NCI-H1694 (cell line): Measurements from ENCODE around the gene ZFP3.
A peak's percentile ranks its signal among the peaks of the same experiment; 100 is the strongest.
"Not testable (repeated sequence)": the region's sequence is repeated elsewhere in the genome, so short reads cannot be mapped to it uniquely, and the experiment has no call there.

Source experiments
- DNase-seq: peaks from one replicate; lab custom pipeline; 2025; lab: John Stamatoyannopoulos, UW

Gene ZFP3

GRCh38 chr17:5078106-5079028 is at the start of gene ZFP3:
ZFP3 (plus strand) TSS chr17:5078467; CDS start chr17:5091505, 13,038 bp downstream.
- peak; percentile 61 for DNase-seq

GRCh38 chr17:5030168-5030567 is 48.1 kb upstream of the ZFP3 start:
- DNase-seq = not testable (repeated sequence)

DNA sequence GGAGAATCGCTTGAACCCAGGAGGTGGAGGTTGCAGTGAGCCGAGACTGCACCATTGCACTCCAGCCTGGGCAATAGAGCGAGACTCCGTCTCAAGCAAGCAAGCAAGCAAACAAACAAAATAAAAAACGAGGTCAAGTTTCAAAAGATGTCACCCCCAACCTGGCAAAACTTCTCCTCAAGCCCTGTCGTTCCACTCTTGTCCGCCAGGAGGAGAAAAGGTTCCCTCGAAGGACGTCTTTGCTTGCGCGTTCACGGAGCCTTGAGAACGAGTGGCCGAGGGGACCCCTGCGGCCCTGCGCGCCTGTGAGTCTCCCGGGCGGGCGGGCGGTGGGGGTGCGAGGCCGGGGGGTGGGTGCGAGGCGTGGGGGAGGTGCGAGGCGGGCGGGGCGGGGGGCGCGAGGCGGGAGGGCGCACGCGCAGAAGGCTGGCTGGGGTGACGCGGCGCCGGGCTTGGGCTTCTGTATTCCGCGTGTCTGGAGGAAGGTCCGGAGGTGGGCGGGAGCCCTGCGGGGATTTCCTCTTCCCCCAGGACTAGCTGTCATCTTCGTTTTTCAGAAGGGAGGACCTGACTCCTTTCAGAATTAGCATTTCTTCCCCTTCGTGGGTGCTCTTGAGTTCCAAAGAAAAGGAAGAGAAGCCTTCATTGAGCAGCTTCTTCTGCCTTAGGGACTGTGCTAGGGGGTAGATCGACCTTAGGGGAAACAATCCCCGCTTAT is 46.7 kb upstream of the ZFP3 start:
- peak; percentile 60 for DNase-seq

DNA sequence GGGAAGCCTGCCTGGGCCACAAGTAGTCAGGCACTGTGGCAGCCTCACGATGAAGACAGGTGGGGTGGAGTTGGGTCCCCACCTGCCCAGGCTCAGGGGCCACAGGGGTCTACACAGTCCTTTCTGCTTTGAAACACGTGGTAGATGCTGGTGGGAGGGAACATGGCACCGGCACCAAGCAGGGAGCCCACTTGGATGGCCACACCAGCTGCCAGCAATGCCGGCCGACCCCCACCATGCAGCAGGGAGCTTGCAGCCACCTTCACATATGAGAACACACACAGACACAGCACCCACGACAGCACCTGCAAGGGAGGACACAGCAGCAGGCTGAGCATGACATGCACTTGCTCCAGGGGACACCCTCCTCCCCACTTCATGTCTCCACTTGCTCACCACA is 45.4 kb upstream of the ZFP3 start:
- DNase-seq = no peak

- no peak for DNase-seq
Observed at GRCh38 chr17:5033352-5034015, 44.8 kb upstream of the ZFP3 start.

DNA sequence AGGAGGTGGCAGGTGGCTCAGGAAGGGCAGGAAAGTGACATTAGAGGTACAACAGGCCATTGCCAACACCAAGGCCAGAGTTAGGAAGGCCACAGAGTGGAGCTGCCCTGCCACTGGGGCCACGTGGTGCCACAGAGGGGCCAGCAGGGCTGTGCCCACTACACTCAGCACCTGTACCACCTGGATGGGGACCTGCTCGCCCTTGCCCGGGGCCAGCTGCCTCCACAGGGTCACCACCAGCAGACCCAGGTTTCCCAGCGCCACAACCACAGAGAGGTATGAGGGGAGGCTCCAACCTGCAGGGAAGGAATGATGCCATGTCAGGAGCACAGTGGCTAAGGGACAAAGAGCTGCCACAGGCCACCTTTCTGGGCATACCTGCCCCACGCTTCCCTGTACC is 44.2 kb upstream of the ZFP3 start:
- no peak for DNase-seq

GRCh38 chr17:5034651-5035050 is 43.6 kb upstream of the ZFP3 start:
- no peak for DNase-seq

GRCh38 chr17:5035315-5035714 is 43.0 kb upstream of the ZFP3 start, which contains the start of gene SLC52A1:
SLC52A1 (minus strand) TSS chr17:5035426; CDS start chr17:5034606, 820 bp downstream.
- DNase-seq = no peak

- DNase-seq = no peak
Observed at GRCh38 chr17:5042157-5043022, 35.9 kb upstream of the ZFP3 start.

DNA sequence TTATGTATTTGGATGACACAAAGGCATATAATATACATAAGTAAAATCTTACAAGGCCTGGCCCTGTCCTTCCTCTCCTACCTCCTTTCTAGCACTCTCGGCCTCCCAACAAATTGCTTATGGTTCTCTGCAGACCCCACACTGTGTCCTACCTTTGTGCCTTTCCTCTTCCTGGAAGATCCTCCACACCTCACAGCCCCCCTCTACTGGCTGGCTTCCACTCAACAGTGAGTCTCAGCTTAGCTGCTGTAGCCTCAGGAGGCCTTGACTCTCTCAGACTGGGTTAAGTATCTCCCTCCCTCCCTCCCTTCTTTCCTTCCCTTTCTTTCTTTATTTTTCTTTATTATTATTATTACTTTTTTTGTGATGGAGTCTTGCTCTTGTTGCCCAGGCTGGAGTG is 34.7 kb upstream of the ZFP3 start:
- no peak for DNase-seq

DNA sequence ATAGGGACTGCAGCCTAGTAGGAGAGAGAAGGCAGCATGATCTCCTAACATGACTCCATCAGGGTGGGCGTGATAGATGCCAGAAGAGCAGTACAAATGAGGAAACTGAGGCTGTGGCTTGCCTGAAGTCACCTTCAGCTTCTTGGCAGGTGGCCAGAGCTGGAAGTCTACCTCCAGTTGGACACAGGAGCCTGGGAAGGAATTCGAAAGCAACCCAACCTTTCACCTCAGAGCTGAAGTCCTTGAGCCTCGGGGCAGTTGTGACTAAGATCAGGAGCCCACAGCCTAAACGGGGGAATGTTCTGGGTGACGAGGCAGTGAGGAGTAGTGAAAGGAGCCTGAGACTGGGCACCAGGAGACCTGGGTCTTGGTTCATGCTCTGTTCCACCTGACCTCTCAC is 33.6 kb upstream of the ZFP3 start:
- DNase-seq = no peak

DNA sequence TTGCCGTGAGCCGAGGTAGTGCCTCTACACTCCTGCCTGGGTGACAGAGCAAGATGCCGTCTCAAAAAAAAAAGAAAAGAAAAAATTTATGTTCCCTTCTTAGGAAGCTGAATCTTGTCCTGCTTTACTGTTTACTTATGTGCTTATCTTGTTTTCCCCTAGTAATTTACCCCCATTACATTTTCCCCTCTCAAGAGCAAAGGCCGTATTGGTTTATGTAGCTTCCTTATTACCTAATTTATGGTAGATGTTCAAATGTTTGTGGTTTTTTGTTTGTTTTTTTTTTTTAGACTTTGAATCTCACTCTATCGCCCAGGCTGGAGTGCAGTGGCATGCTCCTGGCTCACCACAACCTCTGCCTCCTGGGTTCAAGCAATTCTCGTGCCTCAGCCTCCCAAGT is 32.8 kb upstream of the ZFP3 start:
- no peak for DNase-seq

DNA sequence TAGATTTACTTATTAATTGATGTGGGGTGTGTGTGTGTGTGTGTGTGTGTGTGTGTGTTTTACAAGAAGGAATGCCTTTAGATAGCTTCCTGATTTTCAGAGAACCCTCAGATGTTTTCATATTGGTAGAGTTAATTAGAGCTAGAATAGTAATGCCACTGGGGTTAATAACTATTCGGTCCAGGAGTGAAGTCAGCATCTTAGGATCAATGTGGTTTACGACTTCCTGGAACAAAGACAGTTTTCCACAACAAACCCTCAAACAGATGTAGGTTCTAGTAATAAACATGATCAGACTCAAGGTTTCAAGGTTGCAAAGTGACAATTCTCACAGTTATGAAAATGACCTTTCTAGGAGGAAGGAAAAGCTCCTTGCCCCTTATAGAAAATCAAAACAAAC is 30.8 kb upstream of the ZFP3 start:
- DNase-seq = no peak

- no peak for DNase-seq
Observed at GRCh38 chr17:5049314-5049841, 28.9 kb upstream of the ZFP3 start.

DNA sequence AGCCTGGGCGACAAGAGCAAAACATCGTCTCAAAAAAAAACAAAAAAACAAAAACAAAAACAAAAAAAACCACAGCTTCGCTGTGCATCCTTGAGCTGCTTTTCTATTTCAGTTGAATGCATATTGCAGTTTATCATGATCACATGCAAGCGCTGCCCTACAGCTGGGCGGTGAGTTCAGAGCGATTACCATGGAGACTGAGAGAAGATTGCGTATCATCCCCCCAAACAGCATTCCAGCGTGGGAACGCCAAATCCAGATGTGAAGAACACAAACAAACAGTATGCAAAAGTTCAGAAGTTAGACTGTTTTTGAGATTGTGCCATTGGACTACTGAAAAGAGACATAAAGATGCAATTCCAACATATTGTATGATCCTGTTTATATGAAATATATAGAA is 28.0 kb upstream of the ZFP3 start:
- DNase-seq = no peak

DNA sequence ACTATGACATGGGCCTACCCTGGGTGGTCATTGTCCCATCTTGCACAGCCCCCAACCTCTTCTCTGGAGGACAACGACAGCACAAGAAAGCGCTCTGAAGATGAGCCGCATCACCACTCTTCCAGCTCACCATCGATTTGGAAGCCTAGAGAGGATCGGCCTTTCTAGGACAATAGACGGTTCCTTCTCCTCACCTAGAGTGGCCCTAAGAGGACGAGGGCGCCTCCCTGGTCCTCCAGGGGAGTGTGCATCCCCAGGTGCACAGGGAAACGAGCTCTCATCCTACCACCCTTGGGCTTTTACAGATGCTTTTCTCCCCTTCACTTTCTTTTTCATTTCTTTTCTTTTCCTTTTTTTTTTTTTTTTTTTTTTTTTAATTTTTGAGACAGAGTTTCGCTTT is 22.7 kb upstream of the ZFP3 start:
- no peak for DNase-seq

DNA sequence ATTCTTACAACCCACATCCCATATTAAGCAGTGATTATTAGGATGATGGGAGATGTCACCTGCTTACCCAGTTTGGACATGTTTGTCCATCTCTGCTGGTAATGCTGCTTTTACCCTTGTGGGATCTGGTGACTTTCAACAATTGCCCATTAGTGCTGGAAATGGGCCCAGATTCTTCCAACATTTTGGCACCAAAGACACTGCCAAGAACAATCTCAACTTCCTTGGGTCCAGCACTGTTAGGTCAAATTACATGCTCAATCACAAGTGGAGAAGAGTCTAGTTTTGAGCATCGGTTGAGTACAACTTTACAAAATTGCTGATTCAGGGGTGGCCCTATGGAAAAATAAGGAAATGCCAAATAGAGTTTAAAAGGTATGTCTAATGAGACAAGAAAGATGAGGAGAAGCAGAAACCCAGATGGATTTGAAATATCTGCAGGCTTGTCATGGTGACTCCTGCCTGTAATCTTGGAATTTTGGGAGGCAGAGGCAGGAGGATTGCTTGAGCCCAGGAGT is 13.0 kb upstream of the ZFP3 start:
- no peak for DNase-seq

- no peak for DNase-seq
Observed at GRCh38 chr17:5068236-5068635, 10.0 kb upstream of the ZFP3 start.

DNA sequence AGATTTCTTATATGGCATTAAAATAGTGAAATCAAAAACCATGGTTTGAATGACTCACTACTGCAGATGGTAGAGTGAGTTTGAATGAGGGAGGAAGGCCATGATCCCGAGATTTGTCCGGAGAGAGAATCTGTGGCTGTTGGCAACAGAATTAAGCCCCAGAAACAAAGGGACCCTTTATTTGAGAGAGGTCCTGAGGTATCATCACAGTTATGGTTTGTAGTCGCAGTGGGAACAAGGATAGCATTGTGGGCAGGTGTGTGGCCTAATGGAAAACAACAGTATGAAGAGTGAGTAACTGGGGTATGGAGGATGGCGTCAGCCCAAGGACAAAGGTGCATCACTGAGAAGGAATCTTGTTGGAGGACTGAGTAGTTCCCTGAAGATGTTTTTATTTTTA is 8.5 kb upstream of the ZFP3 start:
- no peak for DNase-seq

DNA sequence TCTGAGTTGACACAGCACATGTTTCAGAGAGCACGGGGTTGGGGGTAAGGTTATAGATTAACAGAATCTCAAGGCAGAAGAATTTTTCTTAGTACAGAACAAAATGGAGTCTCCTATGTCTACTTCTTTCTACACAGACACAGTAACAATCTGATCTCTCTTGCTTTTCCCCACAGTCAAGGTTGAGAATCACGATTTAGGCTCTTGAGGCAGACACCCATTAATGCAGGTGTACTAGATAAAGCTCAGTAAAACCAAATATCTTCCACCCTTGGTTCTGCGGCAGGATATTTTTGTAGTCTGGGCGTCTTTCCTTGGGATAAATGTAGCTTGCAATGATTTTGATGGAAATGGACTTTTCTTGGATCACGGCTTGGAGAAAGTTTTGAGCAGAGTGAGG is 2.8 kb upstream of the ZFP3 start:
- DNase-seq = not testable (repeated sequence)

DNA sequence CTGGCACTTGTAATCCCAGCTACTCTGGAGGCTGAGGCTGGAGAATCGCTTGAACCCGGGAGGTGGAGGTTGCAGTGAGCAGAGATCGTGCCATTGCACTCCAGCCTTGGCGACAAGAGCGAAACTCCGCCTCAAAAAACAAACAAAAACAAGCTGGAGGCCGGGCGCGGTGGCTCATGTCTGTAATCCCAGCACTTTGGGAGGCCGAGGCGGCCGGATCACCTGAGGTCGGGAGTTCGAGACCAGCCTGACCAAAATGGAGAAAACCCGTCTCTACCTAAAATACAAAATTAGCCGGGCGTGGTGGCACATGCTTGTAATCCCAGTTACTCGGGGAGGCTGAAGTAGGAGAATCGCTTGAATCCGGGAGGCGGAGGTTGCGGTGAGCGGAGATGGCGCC is 992 bp upstream of the ZFP3 start:
- DNase-seq = not testable (repeated sequence)
